Lung (tissue), 12 donors: Measurements from ENCODE around the gene ADRM1. TPM values are rescaled to one million over a fixed set of nuclear protein-coding genes. Genes with fewer than 3 reads are reported as not detected.

Experiments used
- ATAC-seq: fragments of 200-7000 bp; cut with Tn5 transposase; one replicate; pipeline ENCODE4 v1.9.1; 2020; ENCODE audit warnings: moderate number of reproducible peaks; ENCODE audit not compliant: insufficient read depth, low FRiP score
- DNase-seq, 3 donors: peaks; one replicate each; pipeline ENCODE4 v3.0.0-alpha.2; 2013 to 2017
- H3K27ac ChIP-seq, 2 donors: one replicate each; pipeline ENCODE4 v1.5.1; 2013; ENCODE audit warnings: mild to moderate bottlenecking in 2 of 2, moderate library complexity in 2 of 2, control low read depth in 1 of 2, inconsistent platforms in 1 of 2, low read depth in 1 of 2, low read length in 1 of 2
- H3K27me3 ChIP-seq, 3 donors: one replicate each; pipeline ENCODE4 v1.5.1; 2013; ENCODE audit warnings: low read length in 2 of 3; ENCODE audit not compliant: control insufficient read depth in 3 of 3, insufficient read depth in 3 of 3
- H3K36me3 ChIP-seq, 4 donors: one replicate each; pipeline ENCODE4 v1.5.1; 2013; ENCODE audit warnings: low read length in 4 of 4, mild to moderate bottlenecking in 1 of 4, moderate library complexity in 1 of 4; ENCODE audit not compliant: control insufficient read depth in 4 of 4, insufficient read depth in 4 of 4
- H3K4me1 ChIP-seq, 5 donors: one replicate each; pipeline ENCODE4 v1.5.1; 2013; ENCODE audit warnings: low read length in 5 of 5, mild to moderate bottlenecking in 2 of 5, moderate library complexity in 1 of 5; ENCODE audit not compliant: control insufficient read depth in 5 of 5, insufficient read depth in 5 of 5
- H3K4me3 ChIP-seq: one replicate; pipeline ENCODE4 v1.5.1; 2013; ENCODE audit warnings: mild to moderate bottlenecking, control low read depth, moderate library complexity
- H3K9ac ChIP-seq, 2 donors: one replicate each; pipeline ENCODE4 v1.5.1; 2013; ENCODE audit warnings: low read length in 2 of 2, control low read depth in 1 of 2; ENCODE audit not compliant: insufficient read depth in 1 of 2
- H3K9me3 ChIP-seq, 4 donors: one replicate each; pipeline ENCODE4 v1.5.1; 2013; ENCODE audit warnings: low read length in 3 of 4, mild to moderate bottlenecking in 1 of 4, moderate library complexity in 1 of 4; ENCODE audit not compliant: control insufficient read depth in 4 of 4, insufficient read depth in 3 of 4
- CTCF ChIP-seq: IDR thresholded peaks from 2 replicates; pipeline ENCODE4 v1.5.1; 2012; ENCODE audit warnings: mild to moderate bottlenecking; ENCODE audit errors: control extremely low read depth, extremely low read depth
- WGBS, 2 donors: extraction: QIAGEN DNeasy Blood & Tissue Kit; methylation state at CpG; one replicate each; pipeline ENCODE4 v1.1.7; 2013; 5-methylcytosine and 5-hydroxymethylcytosine counted together
- polyA plus RNA-seq, 2 donors: library from polyadenylated mRNA; stranded (reverse); fragments of 200-250 nt; gene quantifications; one replicate each; pipeline ENCODE4 v1.2.1, GENCODE V29; 2013
- total RNA-seq, 2 donors: library from RNA; depleted of rRNA in 1 of 2; stranded (reverse); fragments of >200 nt in 1 of 2; gene quantifications; one replicate each; pipeline ENCODE4 v1.2.1, GENCODE V29; 2014 to 2021
- donor health status: control.
- donor health status: control.
- donor health status: Bipolar disorder and iron deficiency.
- donor health status: healthy.
- donor health status: DM: yes; HTN: yes; CAD: no.

The ADRM1 gene
- total and polyA plus RNA-seq, 4 donors: 43.1 to 140 (median 106) TPM

- H3K9me3 ChIP-seq: no peaks in the 10 kb centered on the region
- TF ChIP-seq CTCF: no peak
- WGBS, 2 donors: 61 to 65% methylated on average over 14 of the region's 14 CpGs
- H3K4me3 ChIP-seq: no peak overlapping the region
- no peak for ATAC-seq
- H3K9ac ChIP-seq: no peak overlapping the region
- no peak overlapping the region for H3K27ac ChIP-seq
- no peaks in the 10 kb centered on the region for H3K27me3 ChIP-seq
- DNase-seq: no peak
- H3K36me3 ChIP-seq: peaks cover 0 to 43% (median 3%) of the 10 kb centered on the region in 4 donors
- H3K4me1 ChIP-seq: no peaks in the 10 kb centered on the region
Observed at GRCh38 chr20:62339647-62340062, 36.9 kb downstream of the ADRM1 start.

- no peaks in the 10 kb centered on the region for H3K27me3 ChIP-seq
- ATAC-seq (no peak), DNase-seq (peak in 1 of 3 donors; percentile 29)
- TF ChIP-seq CTCF: no peak
- no peak overlapping the region for H3K4me3 ChIP-seq
- H3K9ac ChIP-seq: no peak overlapping the region
- no peaks in the 10 kb centered on the region for H3K9me3 ChIP-seq
- H3K4me1 ChIP-seq: no peaks in the 10 kb centered on the region
- H3K27ac ChIP-seq: no peak overlapping the region
- 82 to 83% methylated on average over 10 of the region's 10 CpGs for WGBS, 2 donors
- peaks cover 0 to 37% (median 4%) of the 10 kb centered on the region in 4 donors for H3K36me3 ChIP-seq
Observed at GRCh38 chr20:62342910-62343309, 40.1 kb downstream of the ADRM1 start.

GRCh38 chr20:62344092-62344491, 41.3 kb downstream of the ADRM1 start:
- no peak for TF ChIP-seq CTCF
- 91 to 96% methylated on average over 5 of the region's 5 CpGs for WGBS, 2 donors

GRCh38 chr20:62344782-62345181, 42.0 kb downstream of the ADRM1 start:
- Histone ChIP-seq H3K27me3 (no peaks in the 10 kb centered on the region), H3K9ac (no peak overlapping the region), H3K9me3 (no peaks in the 10 kb centered on the region), H3K4me1 (no peaks in the 10 kb centered on the region), H3K36me3 (peaks cover 0 to 31% (median 3%) of the 10 kb centered on the region in 4 donors), H3K27ac (no peak overlapping the region), H3K4me3 (no peak overlapping the region)
- 86 to 91% methylated on average over 10 of the region's 10 CpGs for WGBS, 2 donors
- no peak for DNase-seq
- ATAC-seq: no peak
- TF ChIP-seq CTCF: no peak

More at GRCh38 chr20:62344092-62344491, 41.3 kb downstream of the ADRM1 start:
- H3K27ac ChIP-seq: no peak overlapping the region
- H3K27me3 ChIP-seq: no peaks in the 10 kb centered on the region
- ATAC-seq: no peak
- no peak overlapping the region for H3K9ac ChIP-seq
- no peak for DNase-seq
- H3K4me1 ChIP-seq: no peaks in the 10 kb centered on the region
- H3K9me3 ChIP-seq: no peaks in the 10 kb centered on the region
- H3K4me3 ChIP-seq: no peak overlapping the region
- peaks cover 0 to 31% (median 4%) of the 10 kb centered on the region in 4 donors for H3K36me3 ChIP-seq
